ENCODE measurements around the gene PHAF1. TPM values are rescaled to one million over a fixed set of nuclear protein-coding genes. Genes with fewer than 3 reads are reported as not detected.

PHAF1 gene
- total RNA-seq, 1 experiment from 2014 or later = 34.4 TPM

DNA sequence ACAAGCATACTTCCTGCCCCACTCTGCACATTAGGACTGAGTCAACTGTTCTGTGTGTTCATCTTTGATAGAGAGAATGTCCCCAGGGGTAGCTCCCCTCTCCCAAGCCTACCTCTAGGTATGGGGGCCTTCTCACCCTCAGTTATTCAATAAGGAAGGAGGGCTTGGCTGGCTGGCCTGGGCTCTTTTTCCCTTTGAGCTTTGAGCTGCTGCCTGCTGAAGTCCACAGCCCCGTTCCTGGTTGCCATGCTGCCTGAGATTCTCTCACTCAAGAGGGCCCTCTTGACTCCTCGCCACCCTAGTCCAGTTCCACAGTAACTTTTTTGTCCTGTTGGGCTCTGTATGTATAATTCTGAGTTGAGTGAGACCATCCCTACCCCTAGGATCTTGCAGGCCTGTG, 36.0 kb downstream of the PHAF1 start:
- Mint-ChIP-seq H3K36me3 (ENCODE audit: insufficient read depth, unreplicated experiment) (peaks cover 79% of the 10 kb centered on the region), H3K27ac (ENCODE audit: unreplicated experiment) (no peak overlapping the region), H3K4me1 (ENCODE audit: low read depth, unreplicated experiment) (no peaks in the 10 kb centered on the region), H3K9me3 (ENCODE audit: unreplicated experiment) (no peaks in the 10 kb centered on the region), H3K4me3 (ENCODE audit: unreplicated experiment) (no peak overlapping the region), H3K27me3 (ENCODE audit: insufficient read depth, unreplicated experiment) (no peaks in the 10 kb centered on the region)
- BruUV-seq (replicated peaks) = no TSS peak
- DNase-seq = no peak
- no peak for TF ChIP-seq CTCF (IDR thresholded peaks at IDR 0.05; ENCODE audit: insufficient read depth in 1 of 2, low read depth in 1 of 2, low read length in 1 of 2, severe bottlenecking in 1 of 2, unreplicated experiment in 1 of 2)
- no peaks in the 10 kb centered on the region for H3K27me3 ChIP-seq (replicated peaks; ENCODE audit: control insufficient read depth, insufficient read depth, low read length)
- no peak overlapping the region for H3K4me3 ChIP-seq (ENCODE audit: low read depth, low read length)
- H3K36me3 ChIP-seq (ENCODE audit: control insufficient read depth, insufficient read depth, low read length) = peaks cover 4% of the 10 kb centered on the region
- ChIA-PET CTCF (interaction anchor here (0.6 to 1.3 kb wide), 2 partner anchors 9 to 28 kb away, joined by 3 read pairs; no protein-coding TSS in a partner anchor), POLR2A (no interaction called here)
- no peaks in the 10 kb centered on the region; the same call in 1 of the 2 replicates for H3K4me1 ChIP-seq
- intact Hi-C loops (cut with micrococcal nuclease; ENCODE audit: unreplicated experiment) = no loop called here
- H3K9me3 ChIP-seq = no peaks in the 10 kb centered on the region

DNA sequence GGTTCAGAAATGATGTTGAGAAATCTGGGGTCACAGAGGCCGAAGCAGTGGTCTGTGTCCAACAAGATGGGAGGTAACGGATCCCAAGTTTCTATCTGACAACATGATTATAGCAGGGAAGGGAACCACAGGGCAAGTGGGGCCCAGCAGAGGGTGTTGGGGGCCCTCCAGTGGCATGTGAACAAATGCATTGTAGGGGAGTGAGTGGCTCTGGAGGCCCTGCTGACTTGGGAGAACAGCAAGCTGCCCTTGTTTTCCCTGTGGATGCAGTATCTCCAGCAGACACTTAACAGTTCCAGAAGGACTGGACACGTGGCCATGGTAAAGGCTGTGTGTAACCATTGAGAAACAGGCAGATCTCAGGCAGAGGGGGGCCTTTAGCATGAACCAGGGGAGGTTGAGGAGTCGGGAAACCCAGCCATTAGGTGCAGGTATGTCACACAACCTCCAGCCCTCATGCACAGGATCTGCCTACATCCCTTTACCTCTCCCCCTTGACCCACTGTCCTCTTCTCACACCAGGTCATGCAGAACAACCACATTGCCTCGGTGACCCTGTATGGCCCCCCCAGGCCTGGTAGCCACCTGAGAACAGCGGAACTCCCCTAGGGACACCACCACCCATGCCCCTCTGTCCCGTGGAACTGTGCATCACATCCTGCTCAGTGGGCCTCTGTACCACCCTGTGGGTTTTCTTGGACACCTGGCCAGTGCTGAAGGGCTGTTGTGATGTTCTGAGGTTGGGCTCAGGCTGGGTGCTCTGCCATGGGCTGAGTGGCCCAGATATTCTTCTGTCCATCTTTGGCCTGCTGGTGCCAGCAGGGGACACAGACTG, 37.0 kb downstream of the PHAF1 start:
- BruUV-seq (replicated peaks) = no TSS peak
- intact Hi-C loops (cut with micrococcal nuclease; ENCODE audit: unreplicated experiment) = no loop called here
- Mint-ChIP-seq H3K27ac (ENCODE audit: unreplicated experiment) (no peak overlapping the region), H3K27me3 (ENCODE audit: insufficient read depth, unreplicated experiment) (no peaks in the 10 kb centered on the region), H3K4me1 (ENCODE audit: low read depth, unreplicated experiment) (no peaks in the 10 kb centered on the region), H3K4me3 (ENCODE audit: unreplicated experiment) (no peak overlapping the region), H3K9me3 (ENCODE audit: unreplicated experiment) (no peaks in the 10 kb centered on the region), H3K36me3 (ENCODE audit: insufficient read depth, unreplicated experiment) (peaks cover 76% of the 10 kb centered on the region)
- ChIA-PET CTCF (no interaction called here), POLR2A (no interaction called here)
- TF ChIP-seq CTCF (IDR thresholded peaks at IDR 0.05; ENCODE audit: insufficient read depth in 1 of 2, low read depth in 1 of 2, low read length in 1 of 2, severe bottlenecking in 1 of 2, unreplicated experiment in 1 of 2) = no peak
- H3K4me3 ChIP-seq (ENCODE audit: low read depth, low read length) = no peak overlapping the region
- DNase-seq = no peak
- H3K27me3 ChIP-seq (replicated peaks; ENCODE audit: control insufficient read depth, insufficient read depth, low read length) = no peaks in the 10 kb centered on the region
- no peaks in the 10 kb centered on the region; the same call in none of the 2 replicates for H3K4me1 ChIP-seq
- H3K9me3 ChIP-seq = no peaks in the 10 kb centered on the region
- H3K36me3 ChIP-seq (ENCODE audit: control insufficient read depth, insufficient read depth, low read length) = peaks cover 4% of the 10 kb centered on the region

DNA sequence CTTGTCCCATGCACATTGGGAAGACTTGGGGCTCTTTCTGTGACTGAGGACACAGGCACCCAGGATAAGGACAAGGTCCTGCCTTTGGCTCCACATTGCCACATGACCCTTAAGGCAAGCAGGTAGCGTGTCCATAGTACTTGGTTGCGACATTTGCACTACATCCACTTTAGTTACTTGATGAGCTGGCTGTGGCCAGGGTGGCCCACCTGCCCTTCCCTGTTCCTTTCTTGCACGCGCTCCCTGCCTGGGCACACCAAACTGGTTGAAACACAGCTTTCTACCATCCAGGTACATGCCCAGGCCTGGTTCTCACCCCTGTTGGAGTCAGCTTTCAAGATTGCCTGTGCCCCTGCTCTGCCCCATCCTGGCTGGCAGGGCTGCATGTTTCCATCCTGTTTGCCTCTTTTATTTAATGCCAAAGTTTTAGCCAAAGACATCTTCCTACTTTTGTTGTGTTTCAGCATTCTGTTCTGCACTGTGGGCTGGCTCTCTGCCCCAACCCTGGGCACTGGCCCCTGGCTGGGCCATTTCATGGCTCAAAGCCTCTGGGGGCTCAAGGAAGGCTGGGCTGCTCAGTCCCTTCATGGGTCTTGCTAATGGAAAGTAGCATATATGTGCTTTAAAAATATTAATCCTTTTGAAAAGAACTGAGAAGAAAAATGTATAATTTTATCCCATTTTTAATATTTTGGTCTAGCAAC, 37.8 kb downstream of the PHAF1 start:
- TSS peak; percentile 36 for BruUV-seq (replicated peaks)
- H3K27ac Mint-ChIP-seq (ENCODE audit: unreplicated experiment) = no peak overlapping the region
- no peak for DNase-seq
- H3K36me3 Mint-ChIP-seq (ENCODE audit: insufficient read depth, unreplicated experiment) = peaks cover 68% of the 10 kb centered on the region
- no peaks in the 10 kb centered on the region; the same call in none of the 2 replicates for H3K4me1 ChIP-seq
- H3K4me3 Mint-ChIP-seq (ENCODE audit: unreplicated experiment) = no peak overlapping the region
- H3K27me3 Mint-ChIP-seq (ENCODE audit: insufficient read depth, unreplicated experiment) = no peaks in the 10 kb centered on the region
- CTCF ChIA-PET = no interaction called here
- no peak overlapping the region for H3K4me3 ChIP-seq (ENCODE audit: low read depth, low read length)
- H3K9me3 ChIP-seq = no peaks in the 10 kb centered on the region
- H3K36me3 ChIP-seq (ENCODE audit: control insufficient read depth, insufficient read depth, low read length) = peaks cover 4% of the 10 kb centered on the region; the same call in 1 of the 2 replicates
- no peaks in the 10 kb centered on the region for H3K9me3 Mint-ChIP-seq (ENCODE audit: unreplicated experiment)
- POLR2A ChIA-PET = no interaction called here
- no peak for TF ChIP-seq CTCF (IDR thresholded peaks at IDR 0.05; ENCODE audit: insufficient read depth in 1 of 2, low read depth in 1 of 2, low read length in 1 of 2, severe bottlenecking in 1 of 2, unreplicated experiment in 1 of 2)
- intact Hi-C loops (cut with micrococcal nuclease; ENCODE audit: unreplicated experiment) = no loop called here
- H3K4me1 Mint-ChIP-seq (ENCODE audit: low read depth, unreplicated experiment) = no peaks in the 10 kb centered on the region
- no peaks in the 10 kb centered on the region for H3K27me3 ChIP-seq (replicated peaks; ENCODE audit: control insufficient read depth, insufficient read depth, low read length)

All from Caco-2 (cell line).